Pons (tissue), 1 donor: Measurements from ENCODE around the gene ANKRD29.

Experiments used
- DNase-seq: peaks from one replicate; pipeline ENCODE4 v3.0.0-alpha.2; 2016; ENCODE audit warnings: low spot score

ANKRD29 gene, protein sequence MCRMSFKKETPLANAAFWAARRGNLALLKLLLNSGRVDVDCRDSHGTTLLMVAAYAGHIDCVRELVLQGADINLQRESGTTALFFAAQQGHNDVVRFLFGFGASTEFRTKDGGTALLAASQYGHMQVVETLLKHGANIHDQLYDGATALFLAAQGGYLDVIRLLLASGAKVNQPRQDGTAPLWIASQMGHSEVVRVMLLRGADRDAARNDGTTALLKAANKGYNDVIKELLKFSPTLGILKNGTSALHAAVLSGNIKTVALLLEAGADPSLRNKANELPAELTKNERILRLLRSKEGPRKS

DNA sequence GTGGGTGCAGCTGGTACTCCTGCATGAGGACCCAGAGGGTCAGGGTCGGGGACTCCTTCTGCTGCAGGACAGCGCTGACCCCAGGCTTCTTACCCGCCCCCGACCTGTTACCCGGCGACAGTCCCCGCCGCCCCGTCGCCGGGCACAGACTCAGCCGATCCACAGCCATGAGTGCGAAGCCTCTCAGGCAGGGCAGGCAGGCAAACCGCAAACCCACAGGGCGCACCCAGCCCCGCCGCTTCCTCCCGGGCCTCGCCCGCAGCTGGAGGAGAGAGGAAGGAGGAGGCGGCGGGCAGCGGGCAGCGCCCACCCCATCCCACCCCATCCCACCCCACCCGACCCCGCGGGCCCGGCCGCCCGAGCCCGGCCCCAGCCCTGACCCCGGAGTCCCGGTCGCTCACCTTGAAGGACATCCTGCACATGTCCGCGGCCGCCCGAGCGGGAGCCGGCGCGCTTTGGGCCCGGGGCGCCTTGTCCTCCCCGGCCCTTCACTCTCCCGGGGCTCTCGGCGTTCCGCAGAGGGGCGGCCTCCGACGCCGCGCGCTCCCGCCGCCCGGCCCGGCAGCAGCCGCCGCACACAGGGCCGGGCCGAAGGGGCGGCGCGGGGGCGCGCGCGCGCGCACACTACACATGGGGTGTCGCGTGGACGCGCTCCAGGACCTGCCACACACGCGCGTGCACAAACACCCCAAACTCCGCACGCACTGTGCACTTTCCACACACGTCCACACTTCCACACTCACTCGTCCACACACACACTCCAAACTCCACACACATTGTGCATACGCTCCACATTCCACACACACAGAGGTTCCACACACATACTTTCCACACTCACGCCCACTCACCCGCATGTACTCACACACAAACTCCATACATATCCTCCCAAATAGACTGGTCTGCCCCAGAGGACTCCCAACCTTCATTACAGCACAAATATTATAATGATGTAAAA is at the start of gene ANKRD29:
Gene ANKRD29, minus strand, starts transcription at position 603 of the 955 bp plus-strand sequence. Its CDS starts 181 bp downstream, at position 422.
- DNase-seq: peak; percentile 6

DNA sequence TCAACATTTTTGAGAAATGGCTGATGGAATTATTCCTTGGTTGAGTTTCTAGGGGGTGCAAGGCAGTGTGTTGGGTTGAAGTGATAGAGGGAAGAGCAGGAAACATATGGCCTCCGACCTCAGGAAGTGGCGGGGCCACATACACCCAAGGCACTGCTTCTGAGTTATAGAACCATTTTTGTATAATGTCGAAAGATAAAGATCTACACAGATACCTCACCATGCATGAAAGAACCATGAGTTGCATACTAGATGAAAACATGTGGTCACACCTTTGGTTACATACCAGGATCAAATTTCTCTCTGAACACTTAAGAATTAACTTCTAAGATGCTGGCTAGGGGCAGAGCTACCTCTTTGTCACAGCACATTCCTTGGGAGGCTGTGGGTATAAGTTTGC is 49.7 kb upstream of the ANKRD29 start:
- no peak for DNase-seq

DNA sequence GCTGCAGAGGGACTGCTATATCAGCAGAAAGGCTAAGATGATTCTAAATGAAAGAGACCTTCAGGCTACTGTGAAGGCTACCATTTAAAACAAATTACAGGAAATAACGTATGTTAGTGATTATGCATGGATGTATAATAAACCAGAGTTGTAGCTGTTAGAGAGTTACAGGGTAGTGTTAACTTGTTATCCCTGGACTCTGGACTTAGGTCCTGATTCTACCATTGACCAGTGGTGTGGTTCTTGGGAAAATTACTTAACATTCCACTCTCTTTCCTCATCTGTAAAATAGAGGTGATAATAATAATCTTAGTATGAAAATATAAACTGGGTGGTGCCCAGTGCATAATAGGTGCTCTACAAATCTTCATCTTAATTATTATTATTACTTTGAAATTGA is 48.7 kb upstream of the ANKRD29 start:
- DNase-seq: no peak

DNA sequence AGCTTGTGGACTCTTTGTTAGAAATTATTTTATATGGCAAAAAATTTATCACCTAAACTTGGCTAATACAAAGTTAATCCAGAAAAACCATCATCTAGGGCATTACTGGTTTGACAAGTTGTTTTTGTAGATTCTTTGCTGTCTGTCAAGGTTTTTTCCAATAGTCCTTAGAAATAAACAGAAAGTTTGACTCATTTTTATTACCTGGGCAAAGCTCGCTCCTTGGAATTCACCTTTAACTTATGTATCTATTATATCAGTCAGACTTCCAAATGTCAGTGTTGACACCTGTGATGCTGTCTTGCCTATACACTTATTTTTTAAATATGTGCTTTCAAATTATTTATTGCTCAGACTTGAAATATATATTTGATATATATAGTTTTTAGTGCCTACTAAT is 48.2 kb upstream of the ANKRD29 start:
- DNase-seq: no peak

DNA sequence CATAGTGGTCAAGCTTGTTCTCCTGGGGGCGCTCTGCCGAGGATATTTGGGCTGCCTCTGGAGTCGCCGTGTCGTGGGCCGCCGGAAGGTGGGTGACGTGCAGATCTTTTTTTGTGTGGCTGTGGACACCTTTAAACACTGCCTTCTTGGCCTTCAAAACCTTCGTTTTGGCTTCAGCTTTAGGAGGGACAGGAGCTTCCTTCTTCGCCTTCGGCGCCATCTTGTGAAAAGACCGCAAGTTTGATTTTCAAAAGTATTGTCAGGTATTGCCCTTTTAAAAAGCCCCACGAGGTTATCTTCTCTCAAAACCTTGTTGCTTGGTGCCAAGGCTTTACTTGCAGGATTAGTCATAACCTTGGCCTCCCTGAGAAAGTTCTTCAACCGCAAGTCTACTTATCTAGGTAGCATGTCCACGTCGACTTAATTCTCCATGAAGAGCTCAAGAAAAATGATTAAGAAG is 47.4 kb upstream of the ANKRD29 start:
- no peak for DNase-seq

DNA sequence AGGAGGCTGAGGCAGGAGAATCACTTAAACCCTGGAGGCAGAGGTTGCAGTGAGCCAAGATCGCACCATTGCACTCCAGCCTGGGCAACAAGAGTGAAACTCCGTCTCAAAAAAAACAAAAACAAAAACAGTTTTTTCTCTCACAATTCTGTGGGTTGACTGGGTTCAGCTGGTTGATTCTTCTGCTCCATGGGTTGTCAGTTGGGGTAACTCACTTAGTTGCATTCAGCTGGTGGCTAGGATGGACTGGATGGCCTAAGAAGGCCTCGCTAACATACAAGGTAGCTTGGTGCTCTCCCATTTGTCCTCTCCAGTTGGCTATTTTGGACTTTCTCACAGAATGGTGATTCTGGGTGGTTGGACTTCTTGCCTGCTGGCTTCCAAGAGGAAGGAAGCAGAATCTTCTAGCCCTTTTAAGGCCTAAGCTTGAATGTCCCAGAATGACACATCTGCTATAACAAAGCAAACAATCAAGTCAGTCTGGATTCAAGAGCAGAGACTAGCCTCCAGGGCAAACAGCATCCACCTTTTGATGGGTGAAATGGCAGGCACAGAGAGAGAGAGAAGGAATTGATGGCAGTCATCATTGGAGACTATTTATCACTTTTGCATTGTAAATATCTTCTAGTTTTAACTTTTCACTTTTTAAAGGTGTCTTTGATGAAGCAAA is 44.4 kb upstream of the ANKRD29 start:
- DNase-seq: no peak

DNA sequence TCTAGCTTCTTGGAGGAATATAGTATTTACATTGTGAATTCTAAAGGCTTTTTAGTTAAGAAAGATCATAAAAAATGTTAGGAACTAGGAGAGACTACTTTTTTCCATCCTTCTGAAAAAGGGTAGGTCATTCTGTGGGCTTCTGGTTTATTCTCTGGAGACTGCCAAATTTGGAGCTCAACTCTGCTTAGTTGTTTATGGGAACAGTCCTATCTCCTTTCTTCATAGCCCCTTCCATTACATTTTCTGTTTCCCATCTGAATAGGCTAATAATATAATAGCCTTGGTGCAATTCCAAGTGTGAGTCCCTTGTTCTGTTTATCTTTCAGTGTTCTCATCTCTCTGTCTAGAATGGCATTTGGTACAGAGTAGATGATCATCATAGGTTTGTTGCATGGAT is 42.1 kb upstream of the ANKRD29 start:
- no peak for DNase-seq

DNA sequence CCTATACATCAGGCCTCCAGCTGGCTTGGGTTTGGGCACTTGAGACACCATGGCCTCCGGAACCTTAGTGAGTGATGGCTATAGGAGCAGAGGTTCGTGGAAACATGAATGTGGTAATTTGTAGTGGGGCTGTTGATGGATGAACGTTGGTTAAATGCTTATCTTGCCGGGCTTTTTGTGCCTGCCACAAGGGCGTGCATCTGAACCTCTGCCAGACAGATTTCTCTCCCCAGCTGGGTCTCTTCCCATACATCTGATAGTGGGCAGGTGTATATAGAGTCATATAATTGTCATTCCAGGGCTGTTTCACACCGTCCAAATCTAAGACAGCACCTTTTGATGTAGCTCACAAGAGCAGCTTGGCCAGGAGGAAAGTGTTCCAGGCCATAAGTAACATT is 41.3 kb upstream of the ANKRD29 start:
- no peak for DNase-seq

DNA sequence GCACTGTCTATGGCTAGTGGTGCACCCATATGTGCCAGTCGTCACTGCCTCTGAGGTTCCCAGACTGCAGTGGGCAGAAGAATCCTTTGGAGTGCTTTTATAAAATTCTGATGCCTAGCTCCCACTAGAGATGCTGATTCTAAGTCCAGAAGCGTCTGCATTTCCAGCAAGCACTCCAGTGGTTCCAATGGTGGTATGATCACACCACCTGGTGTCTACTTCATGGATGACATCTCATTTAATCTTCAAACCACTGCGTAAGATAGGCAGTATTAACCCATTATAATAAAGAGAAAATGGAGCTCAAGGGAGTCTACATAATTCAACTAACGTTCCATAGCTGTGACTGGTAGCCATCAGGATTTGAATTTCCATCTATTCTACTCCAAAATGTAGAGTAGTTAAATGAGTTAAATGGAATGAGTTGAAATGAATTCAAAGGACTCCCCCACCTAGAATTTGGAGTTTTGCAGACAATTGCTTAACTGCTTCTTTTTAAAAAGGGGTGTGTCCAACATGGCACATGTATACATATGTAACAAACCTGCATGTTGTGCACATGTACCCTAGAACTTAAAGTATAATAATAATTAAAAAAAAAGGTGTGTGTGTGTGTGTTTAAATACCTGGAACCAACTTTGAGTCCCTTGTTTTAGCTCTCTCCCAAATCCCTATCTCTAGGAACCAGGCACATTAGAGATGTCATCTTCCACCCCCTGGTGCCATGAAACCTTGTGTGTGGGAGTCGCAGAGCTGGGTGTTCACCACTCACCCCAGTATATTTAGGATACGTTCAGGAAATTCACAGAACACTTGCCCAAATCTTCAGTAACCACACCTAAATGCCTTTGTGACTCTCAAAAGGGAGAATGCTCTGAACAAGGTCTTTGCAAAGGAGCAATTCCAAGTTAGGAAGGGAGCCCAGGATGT is 40.6 kb upstream of the ANKRD29 start:
- no peak for DNase-seq

DNA sequence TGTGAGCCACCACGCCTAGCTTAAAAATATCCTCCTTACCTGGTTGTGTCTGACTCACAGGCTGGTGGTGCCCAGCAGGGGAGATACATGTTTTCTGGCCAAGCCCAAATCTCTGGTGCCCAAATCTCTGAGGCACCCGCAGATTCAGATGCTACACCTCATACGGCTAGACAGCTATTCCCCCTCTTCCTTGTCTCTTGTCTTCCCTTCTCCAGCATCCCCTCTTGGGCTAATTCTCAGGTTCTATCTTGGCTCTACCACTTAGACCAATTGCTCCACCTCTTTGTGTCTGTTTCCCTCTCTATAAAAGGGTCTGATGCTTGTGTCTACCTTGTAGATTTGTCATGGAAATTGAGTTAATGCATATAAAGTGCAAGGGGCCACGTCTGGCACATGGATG is 39.9 kb upstream of the ANKRD29 start:
- no peak for DNase-seq

DNA sequence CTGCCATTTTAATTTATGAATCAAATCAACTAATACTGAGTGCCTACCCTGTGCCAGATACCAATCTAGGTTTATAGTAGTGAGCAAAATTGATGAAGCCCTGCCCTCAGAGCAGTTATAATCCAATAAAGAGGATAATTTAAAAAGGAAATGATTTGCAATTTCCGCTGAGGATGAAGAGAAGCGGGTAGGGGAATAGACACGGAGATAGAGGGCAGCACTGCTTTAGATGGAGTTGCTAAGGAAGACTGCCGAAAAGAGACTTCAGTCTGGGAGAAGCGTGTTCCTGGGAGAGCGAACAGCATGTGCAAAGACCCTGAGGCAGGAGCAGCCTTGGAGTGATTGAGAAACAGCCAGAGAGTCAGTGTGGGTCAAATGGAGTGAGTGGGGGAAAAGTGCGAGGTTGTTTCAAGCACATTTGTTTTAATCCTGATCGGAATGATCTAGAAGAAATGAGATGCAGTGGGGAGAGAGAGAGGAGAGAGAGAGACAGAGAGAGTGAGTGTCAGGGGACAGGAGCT is 38.9 kb upstream of the ANKRD29 start:
- DNase-seq: no peak

DNA sequence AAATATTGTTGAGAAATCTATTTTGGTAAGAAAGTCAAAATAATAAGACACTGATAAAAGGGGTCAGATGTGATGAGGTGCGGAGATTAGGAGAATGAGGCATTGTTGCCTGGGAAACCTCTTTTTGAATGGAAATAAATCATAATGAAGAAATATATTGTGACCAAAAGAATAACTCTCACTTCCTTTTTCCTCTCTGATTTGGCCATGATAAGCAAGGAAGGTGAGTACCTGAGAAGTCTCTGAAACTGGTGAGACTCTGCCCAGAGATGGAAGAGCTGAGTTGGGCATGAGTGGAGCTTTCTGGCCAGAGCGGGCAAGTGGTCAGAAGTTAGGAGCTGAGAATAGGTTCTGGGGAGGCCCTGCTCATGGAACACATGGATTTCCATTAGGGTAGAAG is 38.3 kb upstream of the ANKRD29 start:
- no peak for DNase-seq

DNA sequence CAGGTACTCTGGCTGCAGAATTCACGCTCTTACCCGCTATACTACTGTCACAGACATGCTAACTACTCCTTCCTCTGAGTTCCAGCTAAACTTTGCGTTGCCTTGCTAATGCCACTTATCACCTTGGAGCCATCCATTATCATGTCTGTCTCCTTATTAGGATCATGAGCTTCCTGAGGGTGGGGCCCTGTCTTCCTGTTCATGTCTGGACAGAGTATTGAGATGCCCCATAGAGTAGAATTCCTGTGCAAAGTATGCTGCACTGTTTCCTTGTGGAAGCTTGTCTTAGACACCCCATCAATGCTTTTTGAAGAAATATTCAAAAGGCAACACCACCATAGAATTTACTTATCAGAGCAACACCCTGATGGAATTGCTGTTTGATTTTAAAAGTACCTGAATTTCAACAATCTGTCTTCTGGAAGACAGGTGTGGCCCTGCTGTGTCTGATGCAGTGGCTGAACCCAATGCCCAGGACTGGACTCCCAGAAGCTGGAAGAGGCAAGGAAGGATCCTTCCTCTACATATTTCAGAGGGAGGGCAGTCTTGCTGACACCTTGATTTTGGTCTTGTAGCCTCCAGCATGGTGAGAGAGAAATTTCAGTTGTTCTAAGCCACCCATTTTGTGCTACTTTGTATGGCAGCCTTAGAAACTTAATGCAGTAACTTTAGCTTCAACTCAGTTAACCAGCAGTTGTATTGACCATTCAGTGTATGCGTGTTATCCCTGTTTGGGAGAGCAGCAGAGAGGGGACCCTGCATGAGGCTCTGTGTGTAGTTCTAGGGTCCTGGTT is 32.1 kb upstream of the ANKRD29 start:
- no peak for DNase-seq

DNA sequence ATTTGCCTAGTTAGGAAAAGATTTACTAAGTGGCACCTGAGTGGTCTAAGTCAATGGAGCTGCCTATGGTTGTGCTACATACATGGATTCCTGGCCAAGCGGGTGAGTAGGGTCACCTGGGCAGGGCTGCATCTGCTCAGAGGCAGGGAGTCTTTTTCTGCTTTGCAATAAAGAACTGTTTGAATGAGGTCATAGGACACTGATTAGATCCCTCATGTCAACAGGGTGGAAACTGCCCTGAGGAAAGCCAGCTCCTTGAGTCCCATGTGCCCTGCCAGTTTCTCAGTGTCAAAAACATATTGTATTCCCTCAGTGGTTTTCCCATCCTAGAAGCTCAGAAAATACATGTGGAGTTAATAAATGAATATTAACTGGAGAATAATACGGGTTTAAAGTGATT is 31.1 kb upstream of the ANKRD29 start:
- DNase-seq: no peak

DNA sequence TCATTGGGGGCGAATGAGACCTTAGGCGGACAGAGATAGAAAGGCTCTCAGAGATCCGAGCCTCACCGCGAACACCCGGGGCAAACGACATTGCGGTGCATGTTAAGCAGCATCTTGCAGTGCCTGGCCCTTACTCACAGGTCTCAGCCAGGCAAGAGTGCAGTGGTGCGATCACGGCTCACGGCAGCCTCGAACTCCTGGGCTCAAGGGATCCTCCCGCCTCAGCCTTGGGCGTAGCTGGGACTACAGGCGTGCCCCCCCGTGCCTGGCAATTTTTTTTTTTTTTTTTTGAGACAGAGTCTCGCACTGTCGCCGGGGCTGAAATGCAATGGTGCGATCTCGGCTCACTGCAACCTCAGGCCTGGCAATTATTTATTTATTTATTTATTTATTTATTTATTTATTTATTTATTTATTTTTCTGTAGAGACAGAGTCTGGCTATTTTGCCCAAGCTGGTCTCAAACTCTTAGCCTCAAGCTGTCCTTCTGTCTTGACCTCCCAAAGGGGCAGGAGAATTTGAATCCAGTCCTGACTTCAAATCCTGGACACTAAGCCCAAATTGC is 27.9 kb upstream of the ANKRD29 start:
- no peak for DNase-seq

DNA sequence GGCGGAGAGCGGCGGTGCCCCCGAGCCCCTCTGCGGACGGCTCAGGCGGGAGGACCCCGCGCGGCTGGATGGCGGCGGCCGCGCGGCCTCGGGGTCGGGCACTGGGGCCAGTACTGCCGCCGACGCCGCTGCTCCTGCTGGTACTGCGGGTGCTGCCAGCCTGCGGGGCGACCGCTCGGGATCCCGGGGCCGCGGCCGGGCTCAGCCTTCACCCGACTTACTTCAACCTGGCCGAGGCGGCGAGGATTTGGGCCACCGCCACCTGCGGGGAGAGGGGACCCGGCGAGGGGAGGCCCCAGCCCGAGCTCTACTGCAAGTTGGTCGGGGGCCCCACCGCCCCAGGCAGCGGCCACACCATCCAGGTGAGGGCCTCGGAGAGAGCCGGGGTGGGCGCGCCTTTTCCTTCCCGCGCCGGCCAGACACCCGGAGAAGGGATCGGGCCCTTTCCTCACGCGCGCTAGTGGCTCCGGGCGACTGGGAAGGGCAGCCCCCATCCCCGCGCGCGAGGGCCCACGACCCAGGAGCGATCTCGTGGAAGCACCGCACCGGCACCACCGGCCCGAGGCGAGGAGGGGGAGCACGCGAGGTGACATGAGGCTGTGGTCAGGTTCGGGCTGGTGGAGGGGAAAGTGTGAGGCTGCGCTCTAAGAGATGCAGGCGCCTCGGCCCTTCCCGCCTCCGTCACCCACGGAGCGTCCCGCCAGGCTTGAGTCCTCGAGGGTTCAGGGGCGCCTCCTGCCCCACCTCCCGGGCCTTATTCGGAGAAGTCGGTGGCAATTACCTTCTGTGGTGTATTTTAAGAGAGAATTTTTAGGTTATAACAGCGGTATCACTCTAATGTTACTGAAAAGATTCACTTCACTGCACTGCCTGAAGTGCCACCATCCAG is 27.1 kb upstream of the ANKRD29 start:
- DNase-seq: no peak

DNA sequence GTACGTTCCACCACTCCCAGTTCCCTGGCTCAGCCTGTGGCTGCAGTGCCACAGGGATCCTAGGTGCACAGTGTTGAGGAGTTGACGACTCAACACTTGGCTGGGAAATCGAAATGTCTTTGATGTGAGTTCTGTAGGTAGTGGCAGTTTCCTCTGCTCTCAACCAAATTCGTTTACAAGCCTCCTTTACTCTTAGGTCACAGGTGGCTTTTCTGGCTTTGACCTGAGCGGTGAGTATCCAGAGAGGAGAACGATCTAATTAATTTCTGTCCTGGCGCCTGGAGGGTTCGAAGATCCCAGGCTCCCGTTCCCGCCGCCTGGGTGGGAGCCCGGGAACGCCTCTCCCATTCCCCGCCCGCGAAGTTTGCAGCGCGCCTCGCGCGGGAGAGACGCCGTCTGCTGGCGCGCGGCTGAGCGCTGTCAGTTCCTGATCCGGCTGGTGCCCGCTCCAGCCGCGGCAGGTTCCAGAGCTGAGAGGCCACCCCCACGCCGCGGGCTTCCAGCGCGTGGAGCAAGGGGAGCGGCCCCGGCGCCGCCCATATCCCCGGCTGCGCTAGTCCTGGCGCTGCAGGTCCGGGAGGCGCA is 26.4 kb upstream of the ANKRD29 start, which contains the start of gene LAMA3:
Gene LAMA3, plus strand, starts transcription at position 423 of the 585 bp plus-strand sequence. CDS start 231 bp downstream, outside the sequence.
- no peak for DNase-seq

DNA sequence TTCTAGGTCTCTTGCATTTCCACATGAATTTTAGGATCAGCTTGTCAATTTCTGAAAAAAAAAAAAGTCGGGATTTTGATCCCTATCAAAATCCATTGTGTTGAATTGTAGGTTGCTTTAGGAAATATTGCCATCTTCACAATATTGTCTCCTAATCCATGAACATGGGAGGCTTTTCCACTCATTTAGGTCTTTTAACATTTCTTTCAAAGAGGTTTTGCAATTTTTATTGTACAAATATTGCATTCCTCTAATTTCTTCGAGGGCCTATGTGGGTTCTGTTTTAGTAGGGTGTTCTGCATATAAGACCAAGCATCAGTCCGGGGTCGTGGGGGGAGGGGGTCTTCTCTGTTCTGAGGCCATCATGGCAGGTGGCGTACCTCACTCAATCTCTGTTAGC is 25.8 kb upstream of the ANKRD29 start:
- no peak for DNase-seq
